OCI-LY7 (cell line): ENCODE data around the gene PRF1. TPM values are rescaled to one million over a fixed set of nuclear protein-coding genes. Genes with fewer than 3 reads are reported as not detected.

ENCODE experiments used
- BruUV-seq: library from RNA; stranded (reverse); fragments of 400-500 nt; replicated peaks from 2 replicates; lab custom pipeline; 2021; lab: Mats Ljungman, UMichigan
- CTCF ChIA-PET: fragments of 300-600 bp; sonication (Branson Sonifier 250); formaldehyde crosslinking; loops from one replicate; lab custom pipeline; 2022; ENCODE audit warnings: antibody characterized with exemption; ENCODE audit not compliant: unreplicated experiment; lab: Charles Lee
- POLR2A ChIA-PET: fragments of 300-600 bp; sonication (Branson Sonifier 250); formaldehyde crosslinking; loops from one replicate; lab custom pipeline; 2022; ENCODE audit warnings: antibody characterized with exemption; lab: Charles Lee
- DNase-seq: peaks from one replicate; pipeline ENCODE4 v3.0.0-alpha.2; 2015; ENCODE audit warnings: low spot score
- H2AFZ ChIP-seq: fragments of 200-600 bp; sonication (generic), shearing (Covaris generic); 2 replicates; pipeline ENCODE4 v1.6.1; 2014; ENCODE audit warnings: mild to moderate bottlenecking, antibody characterized with exemption, low read length, moderate library complexity
- H3K27ac ChIP-seq: fragments of 200-600 bp; sonication (generic); 2 replicates; pipeline ENCODE4 v1.5.1; 2014; ENCODE audit warnings: mixed run types, low read depth, mild to moderate bottlenecking, moderate library complexity, low read length, inconsistent platforms; ENCODE audit not compliant: poor library complexity, severe bottlenecking
- H3K36me3 ChIP-seq: fragments of 200-600 bp; sonication (generic); 2 replicates; pipeline ENCODE4 v1.6.1; 2014; ENCODE audit warnings: mild to moderate bottlenecking, antibody characterized with exemption, low read length, moderate library complexity, mixed read lengths; ENCODE audit not compliant: insufficient read depth
- H3K4me1 ChIP-seq: fragments of 200-600 bp; sonication (generic); 2 replicates; pipeline ENCODE4 v1.5.1; 2014; ENCODE audit warnings: mild to moderate bottlenecking, low read length; ENCODE audit not compliant: insufficient read depth, poor library complexity, severe bottlenecking
- H3K4me2 ChIP-seq: fragments of 200-600 bp; sonication (generic); 2 replicates; pipeline ENCODE4 v1.6.1; 2014; ENCODE audit warnings: mild to moderate bottlenecking, low read length
- H3K4me3 ChIP-seq: fragments of 200-600 bp; sonication (generic); 2 replicates; pipeline ENCODE4 v1.5.1; 2014; ENCODE audit warnings: mild to moderate bottlenecking, low read depth, low read length; ENCODE audit not compliant: poor library complexity, severe bottlenecking
- H3K79me2 ChIP-seq: fragments of 200-600 bp; sonication (generic); 2 replicates; pipeline ENCODE4 v1.6.1; 2016; ENCODE audit warnings: low read depth, mild to moderate bottlenecking, low read length, moderate library complexity, mixed read lengths; ENCODE audit not compliant: insufficient read depth
- H3K9me2 ChIP-seq: fragments of 200-600 bp; sonication (generic); 2 replicates; pipeline ENCODE4 v1.6.1; 2016; ENCODE audit warnings: mild to moderate bottlenecking, low read length, mixed read lengths; ENCODE audit not compliant: insufficient read depth
- H3K9me3 ChIP-seq: fragments of 200-600 bp; sonication (generic); 2 replicates; pipeline ENCODE4 v1.6.1; 2014; ENCODE audit warnings: mild to moderate bottlenecking, mixed run types, low read length, mixed read lengths
- H4K20me1 ChIP-seq: fragments of 200-600 bp; sonication (generic); 2 replicates; pipeline ENCODE4 v1.6.1; 2014; ENCODE audit warnings: mild to moderate bottlenecking, antibody characterized with exemption, low read length, moderate library complexity, mixed read lengths; ENCODE audit not compliant: insufficient read depth
- CTCF ChIP-seq: fragments of 200-600 bp; sonication (generic); conservative IDR thresholded peaks from 2 replicates; pipeline ENCODE4 v1.5.1; 2014; ENCODE audit warnings: mild to moderate bottlenecking, antibody characterized with exemption, low read length, moderate library complexity, mixed read lengths
- EZH2phosphoT487 ChIP-seq: fragments of 200-600 bp; sonication (generic); IDR thresholded peaks from 2 replicates; pipeline ENCODE4 v1.6.1; 2018; ENCODE audit warnings: low read depth, borderline replicate concordance, mild to moderate bottlenecking, mixed run types, antibody characterized with exemption, low read length, moderate library complexity, mixed read lengths
- intact Hi-C: fragments of 100-400 bp; cut with micrococcal nuclease; formaldehyde crosslinking; loops from one replicate; pipeline ENCODE4 v1.10.0; 2022; ENCODE audit not compliant: unreplicated experiment
- total RNA-seq, 2 experiments: library from RNA; depleted of rRNA in 1 of 2; stranded (reverse); fragments of >200 nt in 1 of 2; shearing (Covaris generic) in 1 of 2; gene quantifications; 2 replicates each; pipeline ENCODE4 v1.2.3, GENCODE V29; 2014 to 2022

Gene PRF1
- total RNA-seq, 2 experiments from 2014 or later = 5.8 to 7.0 TPM

GRCh38 chr10:70552586-70552985 lies 50.0 kb downstream of the PRF1 start:
- Histone ChIP-seq H4K20me1 (no peaks in the 10 kb centered on the region), H3K9me2 (no peaks in the 10 kb centered on the region), H3K36me3 (peaks cover 86% of the 10 kb centered on the region), H3K4me2 (no peak overlapping the region), H2AFZ (no peak overlapping the region), H3K79me2 (no peaks in the 10 kb centered on the region), H3K4me1 (peaks cover 11% of the 10 kb centered on the region), H3K9me3 (no peaks in the 10 kb centered on the region), H3K4me3 (no peak overlapping the region), H3K27ac (no peak overlapping the region)
- TF ChIP-seq EZH2phosphoT487 (no peak), CTCF (no peak)
- intact Hi-C loops = no loop called here
- ChIA-PET CTCF (no interaction called here), POLR2A (interaction anchor here (1.3 kb wide), 1 partner anchor 32 kb away, joined by 3 read pairs; no protein-coding TSS in a partner anchor)
- BruUV-seq = no TSS peak
- no peak for DNase-seq

- Histone ChIP-seq H3K9me3 (no peaks in the 10 kb centered on the region), H3K9me2 (no peaks in the 10 kb centered on the region), H3K36me3 (peaks cover 89% of the 10 kb centered on the region), H3K4me1 (peaks cover 5% of the 10 kb centered on the region), H4K20me1 (no peaks in the 10 kb centered on the region), H3K27ac (no peak overlapping the region), H3K4me3 (no peak overlapping the region), H2AFZ (no peak overlapping the region), H3K79me2 (no peaks in the 10 kb centered on the region), H3K4me2 (no peak overlapping the region)
- BruUV-seq = no TSS peak
- no peak for TF ChIP-seq EZH2phosphoT487
- no peak for TF ChIP-seq CTCF
- ChIA-PET POLR2A (interaction anchor here (1.3 kb wide), 1 partner anchor 33 kb away, joined by 3 read pairs; no protein-coding TSS in a partner anchor), CTCF (interaction anchor here (0.7 kb wide), 1 partner anchor 85 kb away, joined by 3 read pairs; no protein-coding TSS in a partner anchor)
- intact Hi-C loops = no loop called here
- no peak for DNase-seq
Measured at GRCh38 chr10:70551971-70552422, 50.5 kb downstream of the PRF1 start.

GRCh38 chr10:70551466-70551865 lies 51.1 kb downstream of the PRF1 start:
- CTCF ChIA-PET = interaction anchor here (0.7 to 1.6 kb wide), 2 partner anchors 63 to 85 kb away, joined by 3 read pairs; no protein-coding TSS in a partner anchor
- no peak overlapping the region for H2AFZ ChIP-seq
- peaks cover under 1% of the 10 kb centered on the region for H3K4me1 ChIP-seq
- no peaks in the 10 kb centered on the region for H3K9me2 ChIP-seq
- no peak overlapping the region for H3K4me2 ChIP-seq
- H3K79me2 ChIP-seq = no peaks in the 10 kb centered on the region
- BruUV-seq = no TSS peak
- no peaks in the 10 kb centered on the region for H4K20me1 ChIP-seq
- intact Hi-C loops = no loop called here
- TF ChIP-seq EZH2phosphoT487 = no peak
- POLR2A ChIA-PET = interaction anchor here (0.9 to 1.3 kb wide), 2 partner anchors 21 to 33 kb away, joined by 3 read pairs; no protein-coding TSS in a partner anchor
- H3K27ac ChIP-seq = no peak overlapping the region
- no peak for DNase-seq
- H3K4me3 ChIP-seq = no peak overlapping the region
- H3K9me3 ChIP-seq = no peaks in the 10 kb centered on the region
- peaks cover 84% of the 10 kb centered on the region for H3K36me3 ChIP-seq
